ENCODE measurements around the gene PANX2. TPM values are rescaled to one million over a fixed set of nuclear protein-coding genes. Genes with fewer than 3 reads are reported as not detected.

PANX2 gene
- total and polyA plus RNA-seq, 2 of the 13 experiments (the other 11 are each of a cell fraction or from before 2014, with no cell fraction given): 0.15 to 1.1 TPM

DNA sequence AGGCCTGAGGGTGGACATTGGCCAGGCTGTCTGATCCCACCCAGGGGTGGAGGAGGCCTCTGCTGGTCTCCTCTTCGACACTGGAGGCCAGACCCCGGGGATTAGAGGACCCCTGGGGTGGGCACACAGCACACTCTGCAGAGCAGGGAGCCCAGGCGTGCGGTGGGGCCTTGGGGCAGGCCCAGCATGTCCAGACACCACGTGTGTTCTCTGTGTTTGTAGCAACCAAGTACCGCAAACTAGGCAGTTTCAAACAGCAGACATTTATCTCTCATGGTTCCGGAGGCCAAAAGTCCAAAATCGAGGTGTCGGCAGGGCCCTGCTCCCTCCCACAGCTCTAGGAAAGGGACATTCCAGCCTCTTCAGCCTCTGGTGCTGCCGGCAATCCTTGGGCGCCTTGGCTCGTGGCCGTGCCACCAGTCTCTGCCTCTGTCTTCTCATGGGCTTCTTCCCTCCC, 1.5 kb downstream of the PANX2 start (continued):
- TF ChIP-seq BORCS8-MEF2B (CRISPR knock-in tag; IDR thresholded peaks at IDR 0.05): no peak
- TF ChIP-seq ZNF550 (CRISPR knock-in tag; IDR thresholded peaks at IDR 0.05; ENCODE audit: borderline replicate concordance): no peak
- TF ChIP-seq, protein P1, sequence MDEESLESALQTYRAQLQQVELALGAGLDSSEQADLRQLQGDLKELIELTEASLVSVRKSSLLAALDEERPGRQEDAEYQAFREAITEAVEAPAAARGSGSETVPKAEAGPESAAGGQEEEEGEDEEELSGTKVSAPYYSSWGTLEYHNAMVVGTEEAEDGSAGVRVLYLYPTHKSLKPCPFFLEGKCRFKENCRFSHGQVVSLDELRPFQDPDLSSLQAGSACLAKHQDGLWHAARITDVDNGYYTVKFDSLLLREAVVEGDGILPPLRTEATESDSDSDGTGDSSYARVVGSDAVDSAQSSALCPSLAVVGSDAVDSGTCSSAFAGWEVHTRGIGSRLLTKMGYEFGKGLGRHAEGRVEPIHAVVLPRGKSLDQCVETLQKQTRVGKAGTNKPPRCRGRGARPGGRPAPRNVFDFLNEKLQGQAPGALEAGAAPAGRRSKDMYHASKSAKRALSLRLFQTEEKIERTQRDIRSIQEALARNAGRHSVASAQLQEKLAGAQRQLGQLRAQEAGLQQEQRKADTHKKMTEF (CRISPR knock-in tag; IDR thresholded peaks at IDR 0.05): 0 out of 2 replicates have a peak, but pooled peaks have one; percentile 24
- peak in 1 of 2 experiments; percentile 5; a peak in 2 of 4 replicates for TF ChIP-seq EP300 (IDR thresholded peaks at IDR 0.05; ENCODE audit: low read depth in 2 of 2, low read length in 2 of 2)
- TF ChIP-seq EP300 (CRISPR knock-in tag; IDR thresholded peaks at IDR 0.05; ENCODE audit: borderline replicate concordance): no peak
- TF ChIP-seq RBFOX2 (IDR thresholded peaks at IDR 0.05; ENCODE audit: low read depth, low read length): 0 out of 2 replicates have a peak, but pooled peaks have one; percentile 28
- TF ChIP-seq, protein P2, sequence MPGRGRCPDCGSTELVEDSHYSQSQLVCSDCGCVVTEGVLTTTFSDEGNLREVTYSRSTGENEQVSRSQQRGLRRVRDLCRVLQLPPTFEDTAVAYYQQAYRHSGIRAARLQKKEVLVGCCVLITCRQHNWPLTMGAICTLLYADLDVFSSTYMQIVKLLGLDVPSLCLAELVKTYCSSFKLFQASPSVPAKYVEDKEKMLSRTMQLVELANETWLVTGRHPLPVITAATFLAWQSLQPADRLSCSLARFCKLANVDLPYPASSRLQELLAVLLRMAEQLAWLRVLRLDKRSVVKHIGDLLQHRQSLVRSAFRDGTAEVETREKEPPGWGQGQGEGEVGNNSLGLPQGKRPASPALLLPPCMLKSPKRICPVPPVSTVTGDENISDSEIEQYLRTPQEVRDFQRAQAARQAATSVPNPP (CRISPR knock-in tag; IDR thresholded peaks at IDR 0.05): no peak
- TF ChIP-seq ARNTL (CRISPR knock-in tag; IDR thresholded peaks at IDR 0.05): 0 out of 2 replicates have a peak, but pooled peaks have one; percentile 45
- TF ChIP-seq, protein P3, sequence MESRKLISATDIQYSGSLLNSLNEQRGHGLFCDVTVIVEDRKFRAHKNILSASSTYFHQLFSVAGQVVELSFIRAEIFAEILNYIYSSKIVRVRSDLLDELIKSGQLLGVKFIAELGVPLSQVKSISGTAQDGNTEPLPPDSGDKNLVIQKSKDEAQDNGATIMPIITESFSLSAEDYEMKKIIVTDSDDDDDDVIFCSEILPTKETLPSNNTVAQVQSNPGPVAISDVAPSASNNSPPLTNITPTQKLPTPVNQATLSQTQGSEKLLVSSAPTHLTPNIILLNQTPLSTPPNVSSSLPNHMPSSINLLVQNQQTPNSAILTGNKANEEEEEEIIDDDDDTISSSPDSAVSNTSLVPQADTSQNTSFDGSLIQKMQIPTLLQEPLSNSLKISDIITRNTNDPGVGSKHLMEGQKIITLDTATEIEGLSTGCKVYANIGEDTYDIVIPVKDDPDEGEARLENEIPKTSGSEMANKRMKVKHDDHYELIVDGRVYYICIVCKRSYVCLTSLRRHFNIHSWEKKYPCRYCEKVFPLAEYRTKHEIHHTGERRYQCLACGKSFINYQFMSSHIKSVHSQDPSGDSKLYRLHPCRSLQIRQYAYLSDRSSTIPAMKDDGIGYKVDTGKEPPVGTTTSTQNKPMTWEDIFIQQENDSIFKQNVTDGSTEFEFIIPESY (CRISPR knock-in tag; IDR thresholded peaks at IDR 0.05): peak; percentile 18; the same call in 1 of the 2 replicates
- TF ChIP-seq YEATS2 (CRISPR knock-in tag; IDR thresholded peaks at IDR 0.05; ENCODE audit: borderline replicate concordance): 0 out of 2 replicates have a peak, but pooled peaks have one; percentile 30
- 0 out of 2 replicates have a peak, but pooled peaks have one; percentile 31 for TF ChIP-seq KDM3A (CRISPR knock-in tag; IDR thresholded peaks at IDR 0.05; ENCODE audit: low read depth)
- TF ChIP-seq, protein P4, sequence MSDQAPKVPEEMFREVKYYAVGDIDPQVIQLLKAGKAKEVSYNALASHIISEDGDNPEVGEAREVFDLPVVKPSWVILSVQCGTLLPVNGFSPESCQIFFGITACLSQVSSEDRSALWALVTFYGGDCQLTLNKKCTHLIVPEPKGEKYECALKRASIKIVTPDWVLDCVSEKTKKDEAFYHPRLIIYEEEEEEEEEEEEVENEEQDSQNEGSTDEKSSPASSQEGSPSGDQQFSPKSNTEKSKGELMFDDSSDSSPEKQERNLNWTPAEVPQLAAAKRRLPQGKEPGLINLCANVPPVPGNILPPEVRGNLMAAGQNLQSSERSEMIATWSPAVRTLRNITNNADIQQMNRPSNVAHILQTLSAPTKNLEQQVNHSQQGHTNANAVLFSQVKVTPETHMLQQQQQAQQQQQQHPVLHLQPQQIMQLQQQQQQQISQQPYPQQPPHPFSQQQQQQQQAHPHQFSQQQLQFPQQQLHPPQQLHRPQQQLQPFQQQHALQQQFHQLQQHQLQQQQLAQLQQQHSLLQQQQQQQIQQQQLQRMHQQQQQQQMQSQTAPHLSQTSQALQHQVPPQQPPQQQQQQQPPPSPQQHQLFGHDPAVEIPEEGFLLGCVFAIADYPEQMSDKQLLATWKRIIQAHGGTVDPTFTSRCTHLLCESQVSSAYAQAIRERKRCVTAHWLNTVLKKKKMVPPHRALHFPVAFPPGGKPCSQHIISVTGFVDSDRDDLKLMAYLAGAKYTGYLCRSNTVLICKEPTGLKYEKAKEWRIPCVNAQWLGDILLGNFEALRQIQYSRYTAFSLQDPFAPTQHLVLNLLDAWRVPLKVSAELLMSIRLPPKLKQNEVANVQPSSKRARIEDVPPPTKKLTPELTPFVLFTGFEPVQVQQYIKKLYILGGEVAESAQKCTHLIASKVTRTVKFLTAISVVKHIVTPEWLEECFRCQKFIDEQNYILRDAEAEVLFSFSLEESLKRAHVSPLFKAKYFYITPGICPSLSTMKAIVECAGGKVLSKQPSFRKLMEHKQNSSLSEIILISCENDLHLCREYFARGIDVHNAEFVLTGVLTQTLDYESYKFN (CRISPR knock-in tag; conservative IDR thresholded peaks at IDR 0.05): peak; percentile 53; the same call in 1 of the 2 replicates
- TF ChIP-seq DPF2 (CRISPR knock-in tag; IDR thresholded peaks at IDR 0.05; ENCODE audit: borderline replicate concordance, low read depth): no peak
- TF ChIP-seq BCL6 (CRISPR knock-in tag; IDR thresholded peaks at IDR 0.05): peak; percentile 39; the same call in 1 of the 2 replicates
- no peak for TF ChIP-seq HIVEP1 (CRISPR knock-in tag; IDR thresholded peaks at IDR 0.05)
- TF ChIP-seq TEAD3 (CRISPR knock-in tag; optimal IDR thresholded peaks at IDR 0.05; ENCODE audit: borderline replicate concordance): peak; percentile 86
- no peak for TF ChIP-seq RBAK (CRISPR knock-in tag; IDR thresholded peaks at IDR 0.05)
- TF ChIP-seq ZSCAN25 (CRISPR knock-in tag; IDR thresholded peaks at IDR 0.05): peak; percentile 16; the same call in 1 of the 2 replicates
- TF ChIP-seq ZNF484 (CRISPR knock-in tag; IDR thresholded peaks at IDR 0.05; ENCODE audit: borderline replicate concordance, low read depth): no peak
- TF ChIP-seq ZNF839 (CRISPR knock-in tag; IDR thresholded peaks at IDR 0.05; ENCODE audit: borderline replicate concordance): no peak
- TF ChIP-seq RFX1 (IDR thresholded peaks at IDR 0.05): no peak
- TF ChIP-seq RXRB (CRISPR knock-in tag; IDR thresholded peaks at IDR 0.05; ENCODE audit: borderline replicate concordance): no peak
- TF ChIP-seq ETV5 (CRISPR knock-in tag; IDR thresholded peaks at IDR 0.05; ENCODE audit: borderline replicate concordance): peak; percentile 69

All from HepG2 (cell line).